Erythroblast (primary cell): ENCODE results near the gene MRPL2.

ENCODE experiments used
- GATA1 ChIP-seq: IDR thresholded peaks from 2 replicates; pipeline ENCODE4 v1.6.1; 2011; ENCODE audit warnings: low read depth, mild to moderate bottlenecking, control low read depth, low read length, moderate library complexity
- POLR2A ChIP-seq: IDR thresholded peaks from 2 replicates; pipeline ENCODE4 v1.6.1; 2011; ENCODE audit warnings: mild to moderate bottlenecking, low read length

DNA sequence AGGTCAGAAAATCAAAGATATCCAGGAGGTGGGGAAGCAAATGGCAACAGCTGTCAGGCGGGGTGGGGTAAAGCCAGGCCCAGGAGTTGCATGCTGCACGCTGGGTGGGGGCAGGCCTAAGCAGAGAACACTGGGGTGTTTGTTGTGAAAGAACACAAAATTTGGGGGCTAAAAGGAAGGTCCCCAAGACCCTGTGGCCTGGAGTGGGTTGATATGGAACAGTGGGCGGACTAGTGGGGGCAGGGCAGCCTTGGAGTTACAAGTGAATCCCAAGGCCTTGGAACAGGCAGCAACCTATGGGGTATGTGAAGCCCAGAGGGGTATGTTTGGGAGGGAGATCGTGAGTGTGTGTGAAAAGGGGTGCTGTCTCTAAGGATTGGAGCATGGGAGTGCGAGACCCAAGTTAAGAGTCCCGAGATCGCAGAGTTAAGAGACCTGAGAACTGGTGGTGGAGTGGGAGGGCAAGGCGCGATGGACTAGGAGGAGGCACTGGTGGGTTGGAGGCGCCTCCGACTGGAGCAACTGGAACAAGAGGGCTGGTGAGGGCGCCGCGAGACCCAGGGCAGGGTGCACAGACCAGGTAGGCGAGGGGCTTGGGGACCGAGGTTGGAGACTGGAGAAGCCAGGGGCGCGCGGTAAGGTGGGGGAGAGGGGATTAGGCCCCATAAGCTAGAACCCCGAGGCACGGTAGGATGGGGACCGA, 6.2 kb downstream of the MRPL2 start:
- TF ChIP-seq POLR2A (no peak), GATA1 (no peak)
